ENCODE data around the gene NOL6. TPM values are rescaled to one million over a fixed set of nuclear protein-coding genes. Genes with fewer than 3 reads are reported as not detected.
A peak's percentile ranks its signal among the peaks of the same experiment; 100 is the strongest.
"Not testable (repeated sequence)": the region's sequence is repeated elsewhere in the genome, so short reads cannot be mapped to it uniquely, and the experiment has no call there.

The NOL6 gene
- total and polyA plus RNA-seq, 9 of the 15 experiments (the other 6 are each of a cell fraction or from before 2014, with no cell fraction given): 7.7 to 58.9 (median 27.0) TPM

DNA sequence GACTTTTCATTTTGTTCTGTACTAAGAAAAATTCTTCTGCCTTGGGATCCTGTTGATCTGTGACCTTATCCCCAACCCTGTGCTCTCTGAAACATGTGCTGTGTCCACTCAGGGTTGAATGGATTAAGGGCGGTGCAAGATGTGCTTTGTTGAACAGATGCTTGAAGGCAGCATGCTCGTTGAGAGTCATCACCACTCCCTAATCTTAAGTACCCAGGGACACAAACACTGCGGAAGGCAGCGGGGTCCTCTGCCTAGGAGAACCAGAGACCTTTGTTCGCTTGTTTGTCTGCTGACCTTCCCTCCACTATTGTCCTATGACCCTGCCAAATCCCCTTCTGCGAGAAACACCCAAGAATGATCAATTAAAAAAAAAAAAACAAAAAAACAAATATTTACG is 49.7 kb downstream of the NOL6 start:
- H2AFZ ChIP-seq (ENCODE audit: low read depth, low read length); BruUV-seq (replicated peaks); H3K4me2 ChIP-seq (ENCODE audit: insufficient read depth, low read length); H3K27me3 ChIP-seq (ENCODE audit: control insufficient read depth in 2 of 2, insufficient read depth in 2 of 2, low read length in 2 of 2); DNase-seq (ENCODE audit: extremely low read depth in 1 of 4, low spot score in 3 of 4); H3K9ac ChIP-seq (ENCODE audit: insufficient read depth in 1 of 2, low read depth in 2 of 2, low read length in 2 of 2); FAIRE-seq; H4K20me1 ChIP-seq (replicated peaks; ENCODE audit: control insufficient read depth, insufficient read depth, low read length); H3K4me3 ChIP-seq; in situ Hi-C loops (cut with MboI); H3K79me2 ChIP-seq (ENCODE audit: control insufficient read depth, insufficient read depth, low read length); intact Hi-C loops (cut with micrococcal nuclease); POLR2A ChIA-PET; ATAC-seq; H3K9me1 ChIP-seq (ENCODE audit: control insufficient read depth, insufficient read depth, low read length); H3K36me3 ChIP-seq (ENCODE audit: control insufficient read depth, insufficient read depth, low read length); CTCF ChIA-PET (ENCODE audit: low intra/inter-chr PET ratio); H3K9me3 ChIP-seq (replicated peaks; ENCODE audit: control insufficient read depth, insufficient read depth, low read depth, low read length); H3K27ac ChIP-seq (ENCODE audit: extremely low read depth, low read depth, low read length): not testable (repeated sequence)
- H3K4me1 ChIP-seq (replicated peaks in 1 of 2; ENCODE audit: control insufficient read depth in 2 of 2, insufficient read depth in 2 of 2, low read length in 2 of 2): peaks cover 11 to 14% of the 10 kb centered on the region in 2 experiments; a peak in 4 of 5 replicates
- 65% methylated on average over 4 of the region's 7 CpGs for WGBS (ENCODE audit: insufficient coverage, low coverage, missing lambda C conversion rate)

- in situ Hi-C loops (cut with MboI): no loop called here
Measured at GRCh38 chr9:33419708-33420303, 53.9 kb downstream of the NOL6 start.

More at GRCh38 chr9:33419708-33420303, 53.9 kb downstream of the NOL6 start:
- H3K4me2 ChIP-seq (ENCODE audit: insufficient read depth, low read length): no peak overlapping the region
- intact Hi-C loops (cut with micrococcal nuclease): loop anchor here (5.0 kb wide), 1 partner anchor 32 kb away; no protein-coding TSS in a partner anchor
- 39% methylated on average over 7 of the region's 10 CpGs for WGBS (ENCODE audit: insufficient coverage, low coverage, missing lambda C conversion rate)
- DNase-seq (ENCODE audit: extremely low read depth in 1 of 4, low spot score in 3 of 4) (no peak), FAIRE-seq (no peak), ATAC-seq (no peak)
- no peak overlapping the region for H3K27ac ChIP-seq (ENCODE audit: extremely low read depth, low read depth, low read length)
- no peaks in the 10 kb centered on the region for H3K36me3 ChIP-seq (ENCODE audit: control insufficient read depth, insufficient read depth, low read length)
- H4K20me1 ChIP-seq (replicated peaks; ENCODE audit: control insufficient read depth, insufficient read depth, low read length): no peaks in the 10 kb centered on the region
- H3K9ac ChIP-seq (ENCODE audit: insufficient read depth in 1 of 2, low read depth in 2 of 2, low read length in 2 of 2): no peak overlapping the region
- TF ChIP-seq ZFP36 (IDR thresholded peaks at IDR 0.05; ENCODE audit: low read depth, low read length, partially characterized antibody): peak; percentile 96
- TF ChIP-seq ZNF436 (CRISPR knock-in tag; IDR thresholded peaks at IDR 0.05): peak; percentile 66; the same call in 1 of the 2 replicates
- TF ChIP-seq, protein P1, sequence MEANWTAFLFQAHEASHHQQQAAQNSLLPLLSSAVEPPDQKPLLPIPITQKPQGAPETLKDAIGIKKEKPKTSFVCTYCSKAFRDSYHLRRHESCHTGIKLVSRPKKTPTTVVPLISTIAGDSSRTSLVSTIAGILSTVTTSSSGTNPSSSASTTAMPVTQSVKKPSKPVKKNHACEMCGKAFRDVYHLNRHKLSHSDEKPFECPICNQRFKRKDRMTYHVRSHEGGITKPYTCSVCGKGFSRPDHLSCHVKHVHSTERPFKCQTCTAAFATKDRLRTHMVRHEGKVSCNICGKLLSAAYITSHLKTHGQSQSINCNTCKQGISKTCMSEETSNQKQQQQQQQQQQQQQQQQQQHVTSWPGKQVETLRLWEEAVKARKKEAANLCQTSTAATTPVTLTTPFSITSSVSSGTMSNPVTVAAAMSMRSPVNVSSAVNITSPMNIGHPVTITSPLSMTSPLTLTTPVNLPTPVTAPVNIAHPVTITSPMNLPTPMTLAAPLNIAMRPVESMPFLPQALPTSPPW (CRISPR knock-in tag; IDR thresholded peaks at IDR 0.05): no peak
- no peak for TF ChIP-seq ERF (CRISPR knock-in tag; IDR thresholded peaks at IDR 0.05)
- peak overlapping the region; percentile 63 for H2AFZ ChIP-seq (ENCODE audit: low read depth, low read length)
- no peaks in the 10 kb centered on the region for H3K9me1 ChIP-seq (ENCODE audit: control insufficient read depth, insufficient read depth, low read length)
- H3K79me2 ChIP-seq (ENCODE audit: control insufficient read depth, insufficient read depth, low read length): no peaks in the 10 kb centered on the region
- POLR2A ChIA-PET: interaction anchor here (0.7 kb wide), 1 partner anchor 16 kb away, joined by 3 read pairs; no protein-coding TSS in a partner anchor
- no TSS peak for BruUV-seq (replicated peaks)
- H3K4me3 ChIP-seq: no peak overlapping the region
- H3K4me1 ChIP-seq (replicated peaks in 1 of 2; ENCODE audit: control insufficient read depth in 2 of 2, insufficient read depth in 2 of 2, low read length in 2 of 2): peaks cover 10 to 22% of the 10 kb centered on the region in 2 experiments; a peak in 4 of 5 replicates
- H3K9me3 ChIP-seq (replicated peaks; ENCODE audit: control insufficient read depth, insufficient read depth, low read depth, low read length): no peaks in the 10 kb centered on the region
- no peaks in the 10 kb centered on the region for H3K27me3 ChIP-seq (ENCODE audit: control insufficient read depth in 2 of 2, insufficient read depth in 2 of 2, low read length in 2 of 2)
- CTCF ChIA-PET (ENCODE audit: low intra/inter-chr PET ratio): no interaction called here
